ENCODE data around the gene RIIAD1. TPM values are rescaled to one million over a fixed set of nuclear protein-coding genes. Genes with fewer than 3 reads are reported as not detected.

The RIIAD1 gene
- total RNA-seq, 4 donors from 2014 or later, result 1.4 TPM; not detected in 3

- no peaks in the 10 kb centered on the region for H3K9me3 ChIP-seq
- 81 to 82% methylated on average over 5 of the region's 5 CpGs for WGBS, 2 donors (ENCODE audit: low coverage in 1 of 2)
- peaks cover 0 to 65% of the 10 kb centered on the region in 2 donors for H3K36me3 ChIP-seq
- no peaks in the 10 kb centered on the region for H3K4me1 ChIP-seq
- H3K27ac ChIP-seq, result no peak overlapping the region
- H3K27me3 ChIP-seq, result no peaks in the 10 kb centered on the region
- no peak overlapping the region for H3K4me3 ChIP-seq
- TF ChIP-seq POLR2AphosphoS5 (IDR thresholded peaks at IDR 0.05), result no peak
- TF ChIP-seq EP300 (IDR thresholded peaks at IDR 0.05), result no peak
- TF ChIP-seq CTCF (IDR thresholded peaks at IDR 0.05), result no peak
- no peak for TF ChIP-seq POLR2A (IDR thresholded peaks at IDR 0.05)
- ATAC-seq, result no peak
Measured at GRCh38 chr1:151773702-151774101, 52.4 kb downstream of the RIIAD1 start.

- TF ChIP-seq POLR2AphosphoS5 (IDR thresholded peaks at IDR 0.05), result no peak
- WGBS, 2 donors (ENCODE audit: low coverage in 1 of 2), result 60 to 79% methylated on average over 3 of the region's 3 CpGs
- H3K36me3 ChIP-seq, result peaks cover 0 to 72% of the 10 kb centered on the region in 2 donors
Measured at GRCh38 chr1:151774256-151774922, 53.1 kb downstream of the RIIAD1 start.

DNA sequence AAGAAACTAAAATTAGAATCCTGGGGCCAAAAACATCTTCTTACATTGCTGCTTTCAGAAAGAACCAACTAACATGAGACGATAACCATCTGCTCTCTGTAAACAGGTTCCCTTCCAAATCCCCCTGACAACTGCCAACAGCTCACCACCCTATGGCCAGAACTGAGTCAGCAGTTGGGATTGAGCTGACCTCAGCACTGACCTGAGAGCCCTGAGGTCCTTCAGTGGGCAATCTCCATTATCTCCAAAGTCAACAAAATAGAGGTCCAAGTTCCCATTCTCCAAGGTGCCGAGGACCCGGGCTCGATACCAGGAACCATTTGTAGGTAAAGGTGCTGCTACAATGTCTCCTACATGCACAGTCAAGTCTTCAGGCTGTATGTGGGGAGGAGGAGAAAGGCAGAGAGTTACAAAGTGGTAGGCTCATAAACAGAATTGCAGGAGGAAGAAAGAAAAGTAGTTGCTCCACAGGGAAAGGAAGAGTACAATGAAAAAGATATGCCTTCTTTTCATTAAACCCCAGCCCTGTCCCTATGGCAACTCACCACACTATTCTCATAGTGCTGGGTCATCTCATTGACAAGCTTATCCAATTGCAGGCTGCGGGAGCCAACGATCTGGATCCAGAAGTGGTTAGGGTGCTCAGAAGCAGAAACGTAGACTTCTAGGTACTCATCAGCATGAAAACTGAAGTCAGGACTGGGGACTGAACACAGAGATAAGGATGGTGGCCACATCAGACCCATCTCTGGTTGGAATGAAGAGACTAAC lies 54.8 kb downstream of the RIIAD1 start:
- no peaks in the 10 kb centered on the region for H3K9me3 ChIP-seq
- peaks cover 0 to 89% of the 10 kb centered on the region in 2 donors for H3K36me3 ChIP-seq
- H3K27me3 ChIP-seq, result no peaks in the 10 kb centered on the region
- TF ChIP-seq POLR2A (IDR thresholded peaks at IDR 0.05), result no peak
- TF ChIP-seq CTCF (IDR thresholded peaks at IDR 0.05), result no peak
- no peak for TF ChIP-seq EP300 (IDR thresholded peaks at IDR 0.05)
- TF ChIP-seq POLR2AphosphoS5 (IDR thresholded peaks at IDR 0.05), result no peak
- no peak for ATAC-seq
- H3K27ac ChIP-seq, result no peak overlapping the region
- no peak overlapping the region for H3K4me3 ChIP-seq
- 91 to 92% methylated on average over 7 of the region's 7 CpGs for WGBS, 2 donors (ENCODE audit: low coverage in 1 of 2)
- H3K4me1 ChIP-seq, result no peaks in the 10 kb centered on the region

More at GRCh38 chr1:151774256-151774922, 53.1 kb downstream of the RIIAD1 start:
- ATAC-seq, result no peak
- Histone ChIP-seq H3K27ac (no peak overlapping the region), H3K9me3 (no peaks in the 10 kb centered on the region), H3K27me3 (no peaks in the 10 kb centered on the region), H3K4me1 (no peaks in the 10 kb centered on the region), H3K4me3 (no peak overlapping the region)

DNA sequence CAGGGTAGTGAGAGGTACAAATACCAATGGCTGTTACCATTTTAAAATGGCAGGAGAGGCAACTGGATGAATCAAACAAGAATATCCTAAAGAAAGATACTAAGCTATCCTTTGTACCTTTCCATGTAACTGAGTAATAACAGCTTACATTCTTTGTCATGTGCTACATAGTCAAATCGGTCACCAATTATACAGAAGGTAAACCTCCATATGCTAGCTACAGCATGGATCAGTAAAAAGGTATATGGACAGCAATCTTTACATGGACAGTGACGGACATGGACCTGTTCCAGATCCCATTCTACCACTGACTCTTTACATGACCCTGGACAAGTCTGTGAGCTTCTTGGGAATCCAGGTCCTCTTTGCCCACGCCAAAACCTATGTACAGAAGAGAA lies 55.3 kb downstream of the RIIAD1 start:
- Histone ChIP-seq H3K36me3 (peaks cover 0 to 93% of the 10 kb centered on the region in 2 donors), H3K27me3 (no peaks in the 10 kb centered on the region), H3K9me3 (no peaks in the 10 kb centered on the region), H3K4me3 (no peak overlapping the region), H3K27ac (no peak overlapping the region), H3K4me1 (no peaks in the 10 kb centered on the region)
- no peak for ATAC-seq
- WGBS, 2 donors (ENCODE audit: low coverage in 1 of 2), result 80 to 84% methylated on average over 2 to 3 of the region's 3 CpGs
- TF ChIP-seq POLR2AphosphoS5 (IDR thresholded peaks at IDR 0.05) (no peak), EP300 (IDR thresholded peaks at IDR 0.05) (no peak), CTCF (IDR thresholded peaks at IDR 0.05) (no peak), POLR2A (IDR thresholded peaks at IDR 0.05) (no peak)

DNA sequence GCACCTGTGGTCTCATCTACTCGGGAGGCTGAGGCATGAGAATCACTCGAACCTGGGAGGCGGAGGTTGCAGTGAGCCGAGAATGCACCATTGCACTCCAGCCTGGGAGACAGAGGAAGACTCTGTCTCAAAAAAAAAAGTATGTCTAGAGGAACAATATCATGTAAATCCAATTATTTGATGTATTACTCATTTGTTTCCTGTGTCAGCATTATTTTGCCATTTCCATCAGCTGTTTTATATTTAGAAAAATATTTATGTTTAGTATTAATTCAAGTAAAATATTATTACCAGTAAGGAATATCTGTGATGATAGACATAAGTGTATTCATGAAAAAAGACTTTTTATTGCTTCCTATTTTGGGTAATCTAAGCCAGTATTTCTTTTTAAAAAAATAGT lies 56.0 kb downstream of the RIIAD1 start:
- Histone ChIP-seq H3K36me3 (peaks cover 0 to 95% of the 10 kb centered on the region in 2 donors), H3K9me3 (no peaks in the 10 kb centered on the region), H3K4me1 (no peaks in the 10 kb centered on the region), H3K27me3 (no peaks in the 10 kb centered on the region), H3K27ac (no peak overlapping the region), H3K4me3 (no peak overlapping the region)
- 91 to 92% methylated on average over 4 of the region's 4 CpGs for WGBS, 2 donors (ENCODE audit: low coverage in 1 of 2)
- TF ChIP-seq EP300 (IDR thresholded peaks at IDR 0.05), result no peak
- TF ChIP-seq POLR2AphosphoS5 (IDR thresholded peaks at IDR 0.05), result no peak
- no peak for TF ChIP-seq CTCF (IDR thresholded peaks at IDR 0.05)
- no peak for TF ChIP-seq POLR2A (IDR thresholded peaks at IDR 0.05)
- no peak for ATAC-seq

Small RNA genes lying within 50 kb of the gene (small RNA-seq; reads per million reads assigned to genes)
- gene RNU6-662P, result 0 reads per million in 4 donors

Other genes starting within 250 kb of the RIIAD1 start
- 1 to 10 TPM in 1 of 4 donors, under 1 TPM in 3; 0.13 to 2.2 (median 0.29) TPM for gene CGN, start 210.1 kb upstream of the RIIAD1 start, total RNA-seq
- gene TUFT1, start 181.2 kb upstream of the RIIAD1 start, total RNA-seq, result 10 to 100 TPM; 15.1 to 20.4 (median 17.5) TPM
- gene SNX27, start 109.5 kb upstream of the RIIAD1 start, total RNA-seq, result 10 to 100 TPM; 48.1 to 61.1 (median 53.8) TPM
- gene CELF3, start 4.7 kb upstream of the RIIAD1 start, total RNA-seq, result under 1 TPM in 3 of 4 donors, not detected in 1; 0.22 to 0.93 (median 0.40) TPM
- gene MRPL9, start 42.0 kb downstream of the RIIAD1 start, total RNA-seq, result 10 to 100 TPM; 49.7 to 60.7 (median 55.5) TPM
- gene TDRKH, start 69.0 kb downstream of the RIIAD1 start, total RNA-seq, result 10 to 100 TPM in 1 of 4 donors, 1 to 10 TPM in 3; 4.4 to 10.6 (median 7.9) TPM
- not detected for gene LINGO4, start 83.9 kb downstream of the RIIAD1 start, total RNA-seq
- gene RORC, start 110.3 kb downstream of the RIIAD1 start, total RNA-seq, result 1 to 10 TPM in 2 of 4 donors, under 1 TPM in 1, not detected in 1; 0.13 to 1.8 (median 1.4) TPM
- not detected for gene C2CD4D, start 118.3 kb downstream of the RIIAD1 start, total RNA-seq
- gene THEM5, start 132.2 kb downstream of the RIIAD1 start, total RNA-seq, result not detected
- 10 to 100 TPM; 14.7 to 17.5 (median 16.1) TPM for gene THEM4, start 188.0 kb downstream of the RIIAD1 start, total RNA-seq

Data from gastroesophageal sphincter (tissue), 4 donors.